ENCODE data around the gene PHF23.

The PHF23 gene

DNA sequence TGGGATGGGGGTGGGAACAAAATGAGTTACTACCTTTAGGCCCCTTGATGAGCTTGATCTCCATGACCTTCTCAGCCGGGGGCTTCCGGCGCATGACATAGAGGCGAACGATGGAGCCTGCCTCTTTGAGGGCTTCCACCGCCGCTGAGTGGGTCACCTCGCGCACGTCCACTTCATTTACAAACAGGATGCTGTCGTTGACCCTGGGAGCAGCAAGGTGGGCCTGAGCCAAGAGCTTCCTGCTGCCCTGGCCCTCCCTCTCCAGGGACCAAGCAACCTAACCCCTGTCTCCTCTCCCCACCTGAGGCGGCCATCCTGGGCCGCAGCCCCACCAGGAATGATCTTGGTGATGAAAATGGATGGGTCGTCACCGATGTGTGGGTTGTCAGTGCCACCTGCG, 35.9 kb downstream of the PHF23 start:
- no peak overlapping the region for H3K9ac ChIP-seq

GRCh38 chr17:7196651-7197401, 42.4 kb downstream of the PHF23 start:
- no peak overlapping the region for H3K4me2 ChIP-seq (ENCODE audit: low read length)
- no peak overlapping the region for H3K4me3 ChIP-seq (ENCODE audit: low read depth, low read length)
- no peak overlapping the region for H3K9ac ChIP-seq
- TF ChIP-seq CTCF (IDR thresholded peaks at IDR 0.05), result no peak
- H3K36me3 ChIP-seq (ENCODE audit: control insufficient read depth, insufficient read depth, low read length), result no peaks in the 10 kb centered on the region
- no peaks in the 10 kb centered on the region for H3K27me3 ChIP-seq (ENCODE audit: control insufficient read depth, insufficient read depth, low read length)
- no peaks in the 10 kb centered on the region for H3K4me1 ChIP-seq
- no peak overlapping the region for H2AFZ ChIP-seq
- H3K27ac ChIP-seq, result no peak overlapping the region
- no peaks in the 10 kb centered on the region for H3K9me3 ChIP-seq (ENCODE audit: control insufficient read depth, low read length)
- no peaks in the 10 kb centered on the region for H3K79me2 ChIP-seq

More for the DNA sequence above, 35.9 kb downstream of the PHF23 start:
- Histone ChIP-seq H3K79me2 (no peaks in the 10 kb centered on the region), H3K4me2 (ENCODE audit: low read length) (no peak overlapping the region), H3K9me3 (ENCODE audit: control insufficient read depth, low read length) (no peaks in the 10 kb centered on the region), H3K4me3 (ENCODE audit: low read depth, low read length) (no peak overlapping the region), H3K4me1 (peaks cover 4% of the 10 kb centered on the region), H3K27me3 (ENCODE audit: control insufficient read depth, insufficient read depth, low read length) (no peaks in the 10 kb centered on the region), H2AFZ (no peak overlapping the region), H3K36me3 (ENCODE audit: control insufficient read depth, insufficient read depth, low read length) (no peaks in the 10 kb centered on the region), H3K27ac (no peak overlapping the region)
- TF ChIP-seq CTCF (IDR thresholded peaks at IDR 0.05), result no peak

DNA sequence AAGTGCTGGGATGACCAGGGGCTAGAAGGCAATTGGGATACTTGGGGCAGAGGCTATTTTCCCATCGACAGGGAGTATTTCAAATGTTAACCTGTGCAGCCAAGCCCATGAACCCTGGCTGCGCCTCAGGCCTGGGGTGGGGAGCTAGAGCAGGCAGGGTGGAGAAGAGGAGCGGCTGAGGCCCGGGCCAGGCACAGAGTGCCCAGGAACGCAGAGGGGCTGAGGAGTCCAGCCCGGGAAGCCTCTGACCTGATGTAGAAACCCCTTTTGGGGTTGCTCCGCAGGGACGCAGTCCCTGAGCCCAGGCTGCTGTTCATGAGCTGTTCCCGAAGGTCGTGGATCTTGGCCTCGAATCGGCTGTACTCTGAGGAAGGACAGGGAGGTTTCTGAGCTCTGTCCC, 43.3 kb downstream of the PHF23 start:
- H3K27me3 ChIP-seq (ENCODE audit: control insufficient read depth, insufficient read depth, low read length), result no peaks in the 10 kb centered on the region
- H3K4me2 ChIP-seq (ENCODE audit: low read length), result no peak overlapping the region
- H3K9ac ChIP-seq, result no peak overlapping the region
- no peak for TF ChIP-seq CTCF (IDR thresholded peaks at IDR 0.05)
- H3K36me3 ChIP-seq (ENCODE audit: control insufficient read depth, insufficient read depth, low read length), result no peaks in the 10 kb centered on the region
- H3K27ac ChIP-seq, result no peak overlapping the region
- H3K4me1 ChIP-seq, result no peaks in the 10 kb centered on the region
- no peaks in the 10 kb centered on the region for H3K79me2 ChIP-seq
- no peak overlapping the region for H2AFZ ChIP-seq
- H3K4me3 ChIP-seq (ENCODE audit: low read depth, low read length), result no peak overlapping the region
- H3K9me3 ChIP-seq (ENCODE audit: control insufficient read depth, low read length), result no peaks in the 10 kb centered on the region

GRCh38 chr17:7192271-7192937, 46.9 kb downstream of the PHF23 start:
- TF ChIP-seq CTCF (IDR thresholded peaks at IDR 0.05), result no peak
- no peak overlapping the region for H3K4me3 ChIP-seq (ENCODE audit: low read depth, low read length)
- H3K4me2 ChIP-seq (ENCODE audit: low read length), result no peak overlapping the region
- H3K9me3 ChIP-seq (ENCODE audit: control insufficient read depth, low read length), result no peaks in the 10 kb centered on the region
- no peak overlapping the region for H2AFZ ChIP-seq
- H3K9ac ChIP-seq, result no peak overlapping the region
- no peaks in the 10 kb centered on the region for H3K79me2 ChIP-seq
- no peak overlapping the region for H3K27ac ChIP-seq
- H3K27me3 ChIP-seq (ENCODE audit: control insufficient read depth, insufficient read depth, low read length), result no peaks in the 10 kb centered on the region
- H3K36me3 ChIP-seq (ENCODE audit: control insufficient read depth, insufficient read depth, low read length), result no peaks in the 10 kb centered on the region
- no peaks in the 10 kb centered on the region for H3K4me1 ChIP-seq

All from parathyroid adenoma (tissue), 2 donors.